ENCODE results near the gene PARP16.

The PARP16 gene

GRCh38 chr15:65303687-65304380, 17.2 kb upstream of the PARP16 start:
- Histone ChIP-seq H3K27me3 (replicated peaks; ENCODE audit: control insufficient read depth, insufficient read depth, low read length) (no peaks in the 10 kb centered on the region), H3K36me3 (ENCODE audit: control insufficient read depth, insufficient read depth, low read length) (no peaks in the 10 kb centered on the region), H3K4me3 (replicated peaks; ENCODE audit: low read depth, low read length) (peak overlapping the region; percentile 69)
- DNase-seq (ENCODE audit: extremely low read depth, insufficient read length) = no peak
- TF ChIP-seq CTCF (IDR thresholded peaks at IDR 0.05; ENCODE audit: insufficient read depth, low read length, poor library complexity, severe bottlenecking) = no peak

- no peak for DNase-seq (ENCODE audit: extremely low read depth, insufficient read length)
- TF ChIP-seq CTCF (IDR thresholded peaks at IDR 0.05; ENCODE audit: insufficient read depth, low read length, poor library complexity, severe bottlenecking) = no peak
- Histone ChIP-seq H3K27me3 (replicated peaks; ENCODE audit: control insufficient read depth, insufficient read depth, low read length) (no peaks in the 10 kb centered on the region), H3K36me3 (ENCODE audit: control insufficient read depth, insufficient read depth, low read length) (no peaks in the 10 kb centered on the region), H3K4me3 (replicated peaks; ENCODE audit: low read depth, low read length) (no peak overlapping the region)
Observed at GRCh38 chr15:65302061-65302460, 15.4 kb upstream of the PARP16 start.

GRCh38 chr15:65300924-65301441, 14.3 kb upstream of the PARP16 start:
- H3K4me3 ChIP-seq (replicated peaks; ENCODE audit: low read depth, low read length) = no peak overlapping the region
- H3K36me3 ChIP-seq (ENCODE audit: control insufficient read depth, insufficient read depth, low read length) = no peaks in the 10 kb centered on the region
- TF ChIP-seq CTCF (IDR thresholded peaks at IDR 0.05; ENCODE audit: insufficient read depth, low read length, poor library complexity, severe bottlenecking) = no peak
- H3K27me3 ChIP-seq (replicated peaks; ENCODE audit: control insufficient read depth, insufficient read depth, low read length) = no peaks in the 10 kb centered on the region
- no peak for DNase-seq (ENCODE audit: extremely low read depth, insufficient read length)

- no peaks in the 10 kb centered on the region for H3K36me3 ChIP-seq (ENCODE audit: control insufficient read depth, insufficient read depth, low read length)
- no peak for DNase-seq (ENCODE audit: extremely low read depth, insufficient read length)
- H3K27me3 ChIP-seq (replicated peaks; ENCODE audit: control insufficient read depth, insufficient read depth, low read length) = no peaks in the 10 kb centered on the region
- no peak overlapping the region for H3K4me3 ChIP-seq (replicated peaks; ENCODE audit: low read depth, low read length)
- TF ChIP-seq CTCF (IDR thresholded peaks at IDR 0.05; ENCODE audit: insufficient read depth, low read length, poor library complexity, severe bottlenecking) = no peak
Observed at GRCh38 chr15:65298731-65299130, 12.0 kb upstream of the PARP16 start.

GRCh38 chr15:65292938-65293518, 6.3 kb upstream of the PARP16 start:
- Histone ChIP-seq H3K36me3 (ENCODE audit: control insufficient read depth, insufficient read depth, low read length) (no peaks in the 10 kb centered on the region), H3K27me3 (replicated peaks; ENCODE audit: control insufficient read depth, insufficient read depth, low read length) (no peaks in the 10 kb centered on the region), H3K4me3 (replicated peaks; ENCODE audit: low read depth, low read length) (no peak overlapping the region)
- TF ChIP-seq CTCF (IDR thresholded peaks at IDR 0.05; ENCODE audit: insufficient read depth, low read length, poor library complexity, severe bottlenecking) = no peak
- DNase-seq (ENCODE audit: extremely low read depth, insufficient read length) = no peak

All from GM06990 (cell line).